ENCODE measurements around the gene TNNI3. TPM values are rescaled to one million over a fixed set of nuclear protein-coding genes. Genes with fewer than 3 reads are reported as not detected.
"Not testable (repeated sequence)": the region's sequence is repeated elsewhere in the genome, so short reads cannot be mapped to it uniquely, and the experiment has no call there.

Gene TNNI3
- total RNA-seq, 1 experiment from 2014 or later: 0.92 TPM

DNA sequence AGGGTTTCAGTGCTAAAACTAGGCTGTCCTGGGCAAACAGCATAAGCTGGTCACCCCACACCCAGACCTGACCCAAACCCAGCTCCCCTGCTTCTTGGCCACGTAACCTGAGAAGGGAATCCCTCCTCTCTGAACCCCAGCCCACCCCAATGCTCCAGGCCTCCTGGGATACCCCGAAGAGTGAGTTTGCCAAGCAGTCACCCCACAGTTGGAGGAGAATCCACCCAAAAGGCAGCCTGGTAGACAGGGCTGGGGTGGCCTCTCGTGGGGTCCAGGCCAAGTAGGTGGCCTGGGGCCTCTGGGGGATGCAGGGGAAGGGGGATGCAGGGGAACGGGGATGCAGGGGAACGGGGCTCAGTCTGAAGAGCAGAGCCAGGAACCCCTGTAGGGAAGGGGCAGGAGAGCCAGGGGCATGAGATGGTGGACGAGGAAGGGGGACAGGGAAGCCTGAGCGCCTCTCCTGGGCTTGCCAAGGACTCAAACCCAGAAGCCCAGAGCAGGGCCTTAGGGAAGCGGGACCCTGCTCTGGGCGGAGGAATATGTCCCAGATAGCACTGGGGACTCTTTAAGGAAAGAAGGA, 42.9 kb downstream of the TNNI3 start:
- no peak for DNase-seq (ENCODE audit: low read depth)

- DNase-seq (ENCODE audit: low read depth): peak; percentile 48
Measured at GRCh38 chr19:55113570-55114039, 43.9 kb downstream of the TNNI3 start.

DNA sequence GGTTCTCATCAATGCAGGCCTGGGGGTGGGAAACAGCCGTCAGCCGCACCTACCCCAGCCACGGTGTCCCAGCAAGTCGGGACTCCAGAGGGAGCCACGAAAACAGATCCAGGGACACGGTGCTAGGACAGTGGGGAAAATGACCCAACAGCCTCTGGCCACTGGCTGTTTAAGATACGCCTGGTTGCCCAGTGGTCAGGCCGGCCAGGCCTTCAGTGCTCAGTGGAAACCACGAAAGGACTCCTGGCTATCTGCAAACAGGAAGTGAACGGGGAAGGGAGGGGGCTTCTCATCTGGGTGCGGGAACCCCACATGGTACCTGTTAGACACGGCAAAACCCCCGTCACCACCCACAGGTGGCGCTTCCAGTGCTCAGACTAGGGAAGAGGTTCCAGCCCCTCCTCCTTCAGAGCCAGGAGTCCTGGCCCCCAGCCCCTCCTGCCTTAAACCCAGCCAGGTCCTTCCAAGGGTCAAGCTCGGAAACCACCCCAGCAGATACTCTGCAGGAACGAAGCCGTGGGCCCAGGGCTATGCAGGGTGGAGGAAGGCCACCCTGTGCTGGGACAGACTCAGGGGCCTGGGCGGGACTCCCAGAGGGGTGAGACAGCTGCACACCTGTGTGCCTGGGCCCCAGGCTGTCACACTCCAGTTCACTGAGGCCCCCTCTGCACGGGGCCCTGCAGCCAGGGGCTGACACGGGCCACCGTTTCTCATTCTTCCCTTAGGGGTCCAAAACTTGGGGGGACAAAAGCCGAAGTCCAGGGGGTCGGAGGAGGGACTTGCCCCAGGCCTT, 44.6 kb downstream of the TNNI3 start:
- DNase-seq (ENCODE audit: low read depth): no peak

DNA sequence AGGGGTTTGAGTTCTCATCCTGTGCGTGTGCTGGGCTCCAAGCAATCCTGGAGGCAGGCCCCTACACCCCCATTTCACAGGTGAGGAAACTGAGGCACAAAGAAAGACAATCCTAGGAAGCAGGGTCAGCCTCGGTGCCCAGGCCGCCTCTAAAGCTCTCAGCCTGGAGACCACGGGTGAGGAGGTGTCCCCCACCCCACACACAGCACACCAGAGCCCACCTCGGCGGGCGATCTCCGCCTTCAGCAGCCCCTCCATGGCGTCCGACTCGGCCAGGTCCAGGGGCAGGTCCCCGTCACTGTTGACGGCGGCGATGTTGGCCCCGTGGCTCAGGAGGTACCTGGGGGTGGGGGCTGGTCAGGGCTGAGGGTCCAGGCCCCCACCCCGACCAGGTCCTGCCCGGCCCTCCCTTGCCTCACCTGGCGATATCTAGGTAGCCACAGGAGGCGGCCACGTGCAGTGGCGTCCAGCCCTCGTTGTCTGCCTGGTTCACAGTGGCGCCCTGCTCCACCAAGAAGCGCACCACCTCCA, 45.2 kb downstream of the TNNI3 start:
- no peak for DNase-seq (ENCODE audit: low read depth)

GRCh38 chr19:55111238-55111831, 46.2 kb downstream of the TNNI3 start:
- no peak for DNase-seq (ENCODE audit: low read depth)

DNA sequence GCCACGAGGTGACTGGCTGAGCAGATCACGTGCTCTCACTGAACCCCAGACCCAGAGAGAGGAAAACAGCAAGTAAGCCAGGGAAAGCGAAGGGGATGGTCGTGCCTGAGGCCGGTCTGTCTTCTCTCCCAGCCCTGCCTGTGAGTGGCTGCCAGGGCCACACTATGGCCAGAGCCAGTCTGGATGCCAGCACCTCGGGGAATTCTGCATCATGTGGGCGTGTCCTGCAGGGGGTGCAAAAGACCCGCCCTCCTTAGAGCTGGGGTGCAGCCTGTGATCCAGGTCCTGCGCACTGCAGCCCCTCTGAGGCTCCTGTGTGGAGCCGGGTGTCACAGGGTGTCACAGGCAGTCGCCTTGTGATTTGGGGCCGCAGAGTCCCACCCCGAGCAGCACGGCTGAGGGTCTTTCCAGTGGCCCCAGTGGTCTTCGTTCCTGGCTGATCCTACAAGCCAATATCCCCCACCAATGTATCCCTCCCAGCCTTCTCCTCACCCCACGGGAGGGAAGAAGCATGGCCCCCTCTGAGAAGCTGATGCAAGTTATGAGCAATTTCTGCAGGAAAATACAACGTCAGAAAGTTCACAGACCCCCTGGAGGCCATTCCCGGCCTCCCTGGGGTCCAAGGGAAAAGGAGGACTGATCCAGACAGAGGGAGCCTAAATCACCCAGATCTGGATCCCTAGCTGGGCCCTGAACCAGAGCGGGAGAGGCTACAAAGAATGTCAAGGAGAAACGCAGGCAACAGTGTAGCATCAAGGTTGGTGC, 47.8 kb downstream of the TNNI3 start:
- no peak for DNase-seq (ENCODE audit: low read depth)

DNA sequence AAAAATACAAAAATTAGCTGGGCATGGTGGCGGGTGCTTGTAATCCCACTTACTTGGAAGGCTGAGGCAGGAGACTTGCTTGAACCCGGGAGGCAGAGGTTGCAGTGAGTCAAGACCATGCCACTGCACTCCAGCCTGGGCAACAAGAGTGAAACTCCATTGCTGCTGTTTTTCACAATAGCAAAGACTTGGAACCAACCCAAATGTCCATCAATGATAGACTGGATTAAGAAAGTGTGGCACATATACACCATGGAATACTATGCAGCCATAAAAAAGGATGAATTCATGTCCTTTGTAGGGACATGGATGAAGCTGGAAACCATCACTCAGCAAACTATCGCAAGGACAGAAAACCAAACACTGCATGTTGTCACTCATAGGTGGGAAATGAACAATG, 50.3 kb downstream of the TNNI3 start:
- DNase-seq (ENCODE audit: low read depth): not testable (repeated sequence)

DNA sequence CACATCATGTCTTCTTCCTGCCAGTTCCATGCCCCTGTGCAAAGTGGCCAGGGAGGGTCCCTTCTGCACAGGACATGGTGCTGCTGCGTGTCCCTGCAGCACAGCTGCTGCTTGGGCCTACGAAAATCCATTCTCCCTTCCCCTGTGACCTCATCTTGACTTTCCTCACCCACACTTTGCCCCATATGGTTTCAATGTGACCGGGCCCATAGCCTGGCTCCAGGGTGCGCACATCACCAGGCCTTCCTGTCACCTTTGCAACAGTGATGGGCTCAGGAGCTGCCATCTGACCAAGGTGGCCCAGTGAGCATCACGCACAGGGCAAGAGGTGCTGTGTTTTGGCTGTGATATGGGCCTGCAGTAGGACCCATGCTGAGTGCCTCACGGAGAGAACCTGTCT, 50.9 kb downstream of the TNNI3 start:
- no peak for DNase-seq (ENCODE audit: low read depth)

DNA sequence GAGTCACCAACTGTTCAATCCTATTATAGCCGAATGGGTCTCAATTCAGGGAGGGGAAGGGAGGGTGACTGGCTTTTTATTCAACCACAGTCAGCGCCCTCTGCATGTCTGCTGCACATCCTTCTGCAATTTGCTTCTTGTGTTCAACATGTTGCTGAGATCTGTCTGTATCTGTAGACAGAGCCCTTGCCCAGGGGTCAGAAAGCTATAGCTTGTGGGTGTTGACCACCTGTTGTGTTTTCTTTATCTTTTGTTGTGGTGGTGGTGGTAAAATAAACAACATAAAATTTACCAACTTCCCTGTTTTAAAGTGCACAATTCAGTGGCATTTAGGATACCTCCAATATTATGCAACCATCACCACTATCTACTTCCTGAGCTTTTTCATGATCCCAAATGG, 52.3 kb downstream of the TNNI3 start:
- DNase-seq (ENCODE audit: low read depth): no peak

GRCh38 chr19:55103190-55103589, 54.3 kb downstream of the TNNI3 start:
- no peak for DNase-seq (ENCODE audit: low read depth)

Other genes starting within 250 kb of the TNNI3 start
- gene NLRP7, start 210.2 kb downstream of the TNNI3 start, total RNA-seq (2014; rRNA removed): not detected in 2 replicates
- gene NLRP2, start 191.4 kb downstream of the TNNI3 start, total RNA-seq (2014; rRNA removed): not detected in 2 replicates
- not detected in 2 replicates for gene GP6, start 119.5 kb downstream of the TNNI3 start, total RNA-seq (2014; rRNA removed)
- gene RDH13, start 94.6 kb downstream of the TNNI3 start, total RNA-seq (2014; rRNA removed): 6.5 and 8.7 TPM in 2 replicates
- 2.0 and 2.2 TPM in 2 replicates for gene EPS8L1, start 81.9 kb downstream of the TNNI3 start, total RNA-seq (2014; rRNA removed)
- 78.0 and 90.4 TPM in 2 replicates for gene PPP1R12C, start 40.1 kb downstream of the TNNI3 start, total RNA-seq (2014; rRNA removed)
- 52.6 and 73.4 TPM in 2 replicates for gene TNNT1, start 8.5 kb downstream of the TNNI3 start, total RNA-seq (2014; rRNA removed)
- gene DNAAF3, start 8.9 kb upstream of the TNNI3 start, total RNA-seq (2014; rRNA removed): 0.90 and 1.3 TPM in 2 replicates
- gene SYT5, start 22.6 kb upstream of the TNNI3 start, total RNA-seq (2014; rRNA removed): not detected in 2 replicates
- gene PTPRH, start 51.8 kb upstream of the TNNI3 start, total RNA-seq (2014; rRNA removed): 0.19 and 0.29 TPM in 2 replicates
- gene TMEM86B, start 71.0 kb upstream of the TNNI3 start, total RNA-seq (2014; rRNA removed): 0.98 and 1.5 TPM in 2 replicates
- 57.1 and 61.4 TPM in 2 replicates for gene PPP6R1, start 101.3 kb upstream of the TNNI3 start, total RNA-seq (2014; rRNA removed)
- gene HSPBP1, start 122.4 kb upstream of the TNNI3 start, total RNA-seq (2014; rRNA removed): 45.7 and 49.8 TPM in 2 replicates
- 5.7 and 10.8 TPM in 2 replicates for gene BRSK1, start 126.3 kb upstream of the TNNI3 start, total RNA-seq (2014; rRNA removed)
- gene TMEM150B, start 167.6 kb upstream of the TNNI3 start, total RNA-seq (2014; rRNA removed): not detected in 2 replicates
- gene KMT5C, start 182.1 kb upstream of the TNNI3 start, total RNA-seq (2014; rRNA removed): 14.8 and 16.9 TPM in 2 replicates
- not detected in 2 replicates for gene COX6B2, start 197.0 kb upstream of the TNNI3 start, total RNA-seq (2014; rRNA removed)
- not detected in 2 replicates for gene GARIN5B, start 205.5 kb upstream of the TNNI3 start, total RNA-seq (2014; rRNA removed)
- gene IL11, start 212.7 kb upstream of the TNNI3 start, total RNA-seq (2014; rRNA removed): 1.7 and 2.1 TPM in 2 replicates
- gene TMEM190, start 219.1 kb upstream of the TNNI3 start, total RNA-seq (2014; rRNA removed): not detected in 2 replicates
- 0.32 TPM in 1 of 2 replicates, not detected in the other for gene TMEM238, start 226.6 kb upstream of the TNNI3 start, total RNA-seq (2014; rRNA removed)
- 306 and 535 TPM in 2 replicates for gene RPL28, start 228.2 kb upstream of the TNNI3 start, total RNA-seq (2014; rRNA removed)

All from LHCN-M2 (cell line).